ENCODE data around the gene TAL1. TPM values are rescaled to one million over a fixed set of nuclear protein-coding genes. Genes with fewer than 3 reads are reported as not detected.
A peak's percentile ranks its signal among the peaks of the same experiment; 100 is the strongest.
"Not testable (repeated sequence)": the region's sequence is repeated elsewhere in the genome, so short reads cannot be mapped to it uniquely, and the experiment has no call there.

TAL1 gene
- total RNA-seq, 1 donor from 2014 or later = not detected

DNA sequence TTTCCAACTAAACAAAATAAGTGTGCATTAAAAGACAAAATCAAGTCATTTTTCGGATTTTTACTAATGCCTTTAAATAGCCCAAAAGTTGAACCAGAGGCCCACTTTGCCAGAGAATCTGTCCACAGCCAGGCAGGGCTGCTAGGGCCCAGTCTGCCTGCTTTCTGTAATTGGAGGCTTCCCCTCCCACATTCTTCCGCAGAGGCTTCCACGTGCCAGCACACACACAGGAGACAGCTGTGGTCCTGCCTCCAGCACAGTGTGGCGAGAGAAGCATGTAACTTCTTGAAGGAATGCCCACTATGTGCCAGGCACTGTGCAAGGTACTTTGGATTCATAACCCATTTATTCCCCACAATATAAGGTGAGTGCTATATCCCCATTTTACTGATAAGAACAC lies 30.8 kb downstream of the TAL1 start:
- H3K9me3 Mint-ChIP-seq = peaks cover 7% of the 10 kb centered on the region
- Histone ChIP-seq H3K79me2 (ENCODE audit: low read depth) (no peaks in the 10 kb centered on the region), H3K4me2 (no peak overlapping the region), H3F3A (ENCODE audit: low read depth) (no peaks in the 10 kb centered on the region), H4K20me1 (ENCODE audit: low read depth) (no peaks in the 10 kb centered on the region), H3K36me3 (no peaks in the 10 kb centered on the region), H3K9ac (no peak overlapping the region), H3K27me3 (peaks cover 81% of the 10 kb centered on the region), H3K4me1 (no peaks in the 10 kb centered on the region), H3K4me3 (no peak overlapping the region), H3K9me3 (ENCODE audit: low read depth) (no peaks in the 10 kb centered on the region), H3K27ac (no peak overlapping the region), H2AFZ (replicated peaks) (no peak overlapping the region)
- peaks cover 7% of the 10 kb centered on the region for H3K27me3 Mint-ChIP-seq (ENCODE audit: insufficient read depth, low read depth)
- H3K4me1 Mint-ChIP-seq = no peaks in the 10 kb centered on the region
- no peak overlapping the region for H3K27ac Mint-ChIP-seq
- peak; percentile 46 for DNase-seq (ENCODE audit: low spot score)
- no peak overlapping the region for H3K4me3 Mint-ChIP-seq
- no peaks in the 10 kb centered on the region for H3K36me3 Mint-ChIP-seq
- TF ChIP-seq EZH2 (IDR thresholded peaks at IDR 0.05) = no peak
- TF ChIP-seq, protein P1, sequence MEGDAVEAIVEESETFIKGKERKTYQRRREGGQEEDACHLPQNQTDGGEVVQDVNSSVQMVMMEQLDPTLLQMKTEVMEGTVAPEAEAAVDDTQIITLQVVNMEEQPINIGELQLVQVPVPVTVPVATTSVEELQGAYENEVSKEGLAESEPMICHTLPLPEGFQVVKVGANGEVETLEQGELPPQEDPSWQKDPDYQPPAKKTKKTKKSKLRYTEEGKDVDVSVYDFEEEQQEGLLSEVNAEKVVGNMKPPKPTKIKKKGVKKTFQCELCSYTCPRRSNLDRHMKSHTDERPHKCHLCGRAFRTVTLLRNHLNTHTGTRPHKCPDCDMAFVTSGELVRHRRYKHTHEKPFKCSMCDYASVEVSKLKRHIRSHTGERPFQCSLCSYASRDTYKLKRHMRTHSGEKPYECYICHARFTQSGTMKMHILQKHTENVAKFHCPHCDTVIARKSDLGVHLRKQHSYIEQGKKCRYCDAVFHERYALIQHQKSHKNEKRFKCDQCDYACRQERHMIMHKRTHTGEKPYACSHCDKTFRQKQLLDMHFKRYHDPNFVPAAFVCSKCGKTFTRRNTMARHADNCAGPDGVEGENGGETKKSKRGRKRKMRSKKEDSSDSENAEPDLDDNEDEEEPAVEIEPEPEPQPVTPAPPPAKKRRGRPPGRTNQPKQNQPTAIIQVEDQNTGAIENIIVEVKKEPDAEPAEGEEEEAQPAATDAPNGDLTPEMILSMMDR (IDR thresholded peaks at IDR 0.05) = no peak
- TF ChIP-seq EZH2phosphoT487 (IDR thresholded peaks at IDR 0.05) = no peak

DNA sequence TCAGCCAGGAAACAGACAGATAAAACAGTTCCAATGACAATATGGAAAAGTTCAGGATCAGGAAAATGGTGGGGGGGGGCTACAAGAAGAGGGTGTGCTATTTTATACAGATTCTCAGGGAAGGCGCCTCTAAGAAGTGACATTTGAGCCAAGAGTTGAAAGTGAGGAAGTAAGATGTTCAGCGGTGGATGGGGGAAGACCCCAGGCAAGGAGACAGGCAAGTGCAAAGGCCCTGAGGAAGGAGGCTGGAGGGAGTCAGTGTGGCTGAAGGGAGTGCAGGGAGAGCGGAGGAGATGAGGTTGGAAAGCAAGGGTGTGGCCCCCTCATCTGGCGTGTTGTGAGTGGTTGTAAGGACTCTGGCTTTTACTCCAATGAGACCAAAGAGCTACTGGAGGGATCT lies 33.8 kb downstream of the TAL1 start:
- H3K9ac ChIP-seq = no peak overlapping the region
- no peak for DNase-seq (ENCODE audit: low spot score)
- H3K4me1 ChIP-seq = peaks cover under 1% of the 10 kb centered on the region
- H4K20me1 ChIP-seq (ENCODE audit: low read depth) = no peaks in the 10 kb centered on the region
- Mint-ChIP-seq H3K27ac (no peak overlapping the region), H3K36me3 (no peaks in the 10 kb centered on the region), H3K4me1 (peaks cover 1% of the 10 kb centered on the region), H3K4me3 (no peak overlapping the region), H3K9me3 (peaks cover 2% of the 10 kb centered on the region), H3K27me3 (ENCODE audit: insufficient read depth, low read depth) (peaks cover 6% of the 10 kb centered on the region)
- no peak overlapping the region for H3K4me2 ChIP-seq
- H3K27ac ChIP-seq = no peak overlapping the region
- H3K27me3 ChIP-seq = peaks cover 71% of the 10 kb centered on the region
- H2AFZ ChIP-seq (replicated peaks) = no peak overlapping the region
- no peaks in the 10 kb centered on the region for H3F3A ChIP-seq (ENCODE audit: low read depth)
- no peak overlapping the region for H3K4me3 ChIP-seq
- no peaks in the 10 kb centered on the region for H3K9me3 ChIP-seq (ENCODE audit: low read depth)
- H3K79me2 ChIP-seq (ENCODE audit: low read depth) = no peaks in the 10 kb centered on the region
- TF ChIP-seq EZH2 (IDR thresholded peaks at IDR 0.05) = no peak
- TF ChIP-seq, protein P1 (IDR thresholded peaks at IDR 0.05) = no peak
- no peak for TF ChIP-seq EZH2phosphoT487 (IDR thresholded peaks at IDR 0.05)
- no peaks in the 10 kb centered on the region for H3K36me3 ChIP-seq

DNA sequence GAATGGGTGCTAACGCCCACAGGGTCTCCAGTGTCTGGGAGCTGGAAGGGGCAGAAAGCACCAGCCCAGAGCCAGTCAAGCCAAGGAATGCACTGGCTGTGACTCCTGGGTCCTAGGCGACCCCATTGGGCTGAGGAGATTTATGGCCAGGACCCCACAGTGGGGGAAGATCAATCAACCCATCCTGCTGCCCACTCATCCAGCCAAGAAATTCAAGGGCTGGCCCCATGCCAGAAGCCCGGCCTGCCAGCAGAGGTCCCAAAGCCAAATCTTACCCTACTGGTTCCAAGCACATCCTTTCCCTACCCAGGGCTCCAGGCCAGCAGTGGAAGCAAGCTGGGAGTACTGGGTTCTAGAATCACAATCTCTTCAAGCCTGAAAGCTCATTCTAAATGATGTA lies 35.4 kb downstream of the TAL1 start:
- no peak overlapping the region for H3K27ac ChIP-seq
- no peaks in the 10 kb centered on the region for H3K36me3 Mint-ChIP-seq
- no peaks in the 10 kb centered on the region for H3F3A ChIP-seq (ENCODE audit: low read depth)
- DNase-seq (ENCODE audit: low spot score) = no peak
- H3K79me2 ChIP-seq (ENCODE audit: low read depth) = no peaks in the 10 kb centered on the region
- no peaks in the 10 kb centered on the region for H4K20me1 ChIP-seq (ENCODE audit: low read depth)
- TF ChIP-seq, protein P1 (IDR thresholded peaks at IDR 0.05) = peak; percentile 12
- no peak for TF ChIP-seq EZH2 (IDR thresholded peaks at IDR 0.05)
- peaks cover 10% of the 10 kb centered on the region for H3K27me3 Mint-ChIP-seq (ENCODE audit: insufficient read depth, low read depth)
- no peaks in the 10 kb centered on the region for H3K9me3 ChIP-seq (ENCODE audit: low read depth)
- no peak overlapping the region for H3K4me2 ChIP-seq
- no peak overlapping the region for H3K9ac ChIP-seq
- no peak overlapping the region for H3K4me3 ChIP-seq
- no peaks in the 10 kb centered on the region for H3K36me3 ChIP-seq
- H3K4me3 Mint-ChIP-seq = no peak overlapping the region
- H3K27me3 ChIP-seq = peaks cover 55% of the 10 kb centered on the region
- no peaks in the 10 kb centered on the region for H3K9me3 Mint-ChIP-seq
- H3K27ac Mint-ChIP-seq = no peak overlapping the region
- peaks cover 9% of the 10 kb centered on the region for H3K4me1 Mint-ChIP-seq
- no peak overlapping the region for H2AFZ ChIP-seq (replicated peaks)
- peaks cover 3% of the 10 kb centered on the region for H3K4me1 ChIP-seq

DNA sequence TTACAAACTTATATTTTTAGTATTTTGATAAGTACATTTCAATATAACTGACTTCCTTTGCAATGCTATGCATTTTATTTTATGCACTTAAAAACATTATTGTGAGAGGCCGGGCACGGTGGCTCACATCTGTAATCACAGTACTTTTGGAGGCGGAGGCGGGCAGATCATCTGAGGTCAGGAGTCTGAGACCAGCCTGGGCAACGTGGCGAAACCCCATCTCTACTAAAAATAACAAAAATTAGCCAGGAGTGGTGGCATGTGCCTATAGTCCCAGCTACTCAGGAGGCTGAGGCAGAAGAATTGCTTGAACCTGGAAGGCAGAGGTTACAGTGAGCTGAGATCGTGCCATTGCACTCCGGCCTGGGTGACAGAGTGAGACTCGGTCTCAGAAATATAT lies 36.0 kb downstream of the TAL1 start:
- not testable (repeated sequence) for H3K9ac ChIP-seq; H3K9me3 Mint-ChIP-seq; H3K36me3 Mint-ChIP-seq; DNase-seq (ENCODE audit: low spot score); H3K79me2 ChIP-seq (ENCODE audit: low read depth); H3K27ac Mint-ChIP-seq; H3K4me3 Mint-ChIP-seq; H3K4me1 Mint-ChIP-seq; H3K36me3 ChIP-seq; H3K9me3 ChIP-seq (ENCODE audit: low read depth); H3F3A ChIP-seq (ENCODE audit: low read depth); H3K4me1 ChIP-seq; H3K27ac ChIP-seq; H3K4me3 ChIP-seq; H3K4me2 ChIP-seq; H4K20me1 ChIP-seq (ENCODE audit: low read depth); H2AFZ ChIP-seq (replicated peaks)
- peaks cover 49% of the 10 kb centered on the region for H3K27me3 ChIP-seq
- peaks cover 13% of the 10 kb centered on the region for H3K27me3 Mint-ChIP-seq (ENCODE audit: insufficient read depth, low read depth)
